Astrocyte of the spinal cord (primary cell): ENCODE measurements around the gene NAV1.
A peak's percentile ranks its signal among the peaks of the same experiment; 100 is the strongest.

ENCODE experiments used
- DNase-seq: peaks from one replicate; pipeline ENCODE4 v3.0.0; 2011; ENCODE audit warnings: low read depth, low spot score
- H3K4me3 ChIP-seq: 2 replicates; pipeline ENCODE4 v1.5.1; 2011; ENCODE audit warnings: low read depth, mild to moderate bottlenecking, low read length, moderate library complexity
- CTCF ChIP-seq: IDR thresholded peaks from 2 replicates; pipeline ENCODE4 v1.5.1; 2012; ENCODE audit warnings: low read depth, mild to moderate bottlenecking, low read length, inconsistent platforms
- in situ Hi-C: cut with HindIII; loops from 2 replicates; pipeline ENCODE4 v1.10.0; 2017; ENCODE audit warnings: low sequenced_read_pairs

Gene NAV1

GRCh38 chr1:201554190-201554600, 15.3 kb downstream of the NAV1 start:
- no peak for TF ChIP-seq CTCF
- in situ Hi-C loops = no loop called here
- DNase-seq = no peak
- H3K4me3 ChIP-seq = no peak overlapping the region

- DNase-seq = no peak
- no peak overlapping the region for H3K4me3 ChIP-seq
- no peak for TF ChIP-seq CTCF
- in situ Hi-C loops = no loop called here
Observed at GRCh38 chr1:201554789-201555592, 16.1 kb downstream of the NAV1 start.

- no peak for DNase-seq
- TF ChIP-seq CTCF = no peak
- in situ Hi-C loops = no loop called here
- H3K4me3 ChIP-seq = no peak overlapping the region
Observed at GRCh38 chr1:201555593-201555945, 16.6 kb downstream of the NAV1 start.

- no peak overlapping the region for H3K4me3 ChIP-seq
- in situ Hi-C loops = no loop called here
- no peak for TF ChIP-seq CTCF
- peak; percentile 70 for DNase-seq
Observed at GRCh38 chr1:201556841-201557571, 18.1 kb downstream of the NAV1 start.

- in situ Hi-C loops = no loop called here
- H3K4me3 ChIP-seq = no peak overlapping the region
- TF ChIP-seq CTCF = no peak
- no peak for DNase-seq
Observed at GRCh38 chr1:201557572-201557958, 18.6 kb downstream of the NAV1 start.

- DNase-seq = peak; percentile 83
- H3K4me3 ChIP-seq = no peak overlapping the region
- peak; percentile 90 for TF ChIP-seq CTCF
- in situ Hi-C loops = no loop called here
Observed at GRCh38 chr1:201559679-201560162, 20.8 kb downstream of the NAV1 start.
